HG03060 (cell line): Measurements from ENCODE around the gene AVEN.

Experiments used
- ATAC-seq: cut with Tn5 transposase; IDR thresholded peaks from one replicate; pipeline ENCODE4 v1.9.1; 2021; ENCODE audit warnings: low read depth, moderate number of reproducible peaks; ENCODE audit not compliant: unreplicated experiment

The AVEN gene

DNA sequence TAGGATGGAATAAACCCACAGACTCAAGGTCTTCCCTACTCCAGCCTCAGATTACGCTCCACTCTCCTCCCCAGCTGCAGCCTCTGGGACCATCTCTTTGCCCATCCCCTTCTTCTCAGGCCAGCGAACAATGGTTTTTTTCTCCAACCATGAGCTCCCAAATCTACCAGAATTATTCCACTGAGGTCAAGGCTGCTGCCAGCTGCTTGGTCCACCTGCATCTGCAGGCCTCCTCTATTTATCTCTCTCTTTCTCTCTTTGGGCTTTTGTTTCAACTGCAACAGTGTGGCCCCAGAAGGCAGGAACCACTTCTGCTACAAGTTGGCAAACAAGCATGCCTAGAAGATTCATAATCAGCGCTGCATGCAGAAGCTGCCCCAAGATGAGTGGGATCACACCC, 51.6 kb downstream of the AVEN start:
- no peak for ATAC-seq

- ATAC-seq: no peak
Observed at GRCh38 chr15:33985751-33986150, 53.3 kb downstream of the AVEN start.

DNA sequence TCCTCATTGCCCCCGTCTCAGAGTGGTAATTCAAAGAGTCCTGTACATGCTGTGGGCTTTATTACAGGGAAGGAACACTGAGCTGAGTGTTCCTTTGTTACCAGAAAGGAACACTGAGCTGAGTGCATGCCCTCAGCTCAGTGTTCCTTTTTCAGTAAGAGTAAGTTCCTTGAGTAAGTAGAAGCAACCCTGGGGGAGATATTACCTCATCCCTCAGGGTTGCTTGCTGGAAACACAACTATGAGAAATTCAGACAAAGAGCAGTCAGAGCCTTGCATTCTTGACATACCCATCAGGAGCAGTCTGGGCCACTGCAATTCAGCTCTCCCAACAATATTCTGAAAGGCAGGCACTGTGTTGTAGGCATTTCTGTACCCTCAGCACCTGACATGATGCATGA, 53.7 kb downstream of the AVEN start:
- no peak for ATAC-seq

DNA sequence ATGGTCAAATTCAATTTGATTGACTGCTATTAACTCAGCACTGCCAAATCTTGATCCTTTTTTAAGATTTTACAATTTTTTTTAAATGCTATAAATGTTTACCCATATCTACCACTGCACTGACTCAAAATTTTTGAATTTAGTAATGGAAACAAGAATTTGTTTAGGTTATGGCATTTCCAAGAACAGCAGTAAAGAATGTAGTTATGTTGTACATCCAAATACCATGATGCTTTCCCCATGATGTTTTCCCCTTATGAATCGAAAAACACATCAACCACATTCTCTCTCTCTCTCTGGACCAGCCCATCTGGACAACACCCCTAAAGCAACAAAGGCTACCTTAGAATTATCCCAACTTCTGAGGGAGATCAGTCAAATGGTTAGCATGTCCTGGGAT, 56.5 kb downstream of the AVEN start:
- no peak for ATAC-seq

DNA sequence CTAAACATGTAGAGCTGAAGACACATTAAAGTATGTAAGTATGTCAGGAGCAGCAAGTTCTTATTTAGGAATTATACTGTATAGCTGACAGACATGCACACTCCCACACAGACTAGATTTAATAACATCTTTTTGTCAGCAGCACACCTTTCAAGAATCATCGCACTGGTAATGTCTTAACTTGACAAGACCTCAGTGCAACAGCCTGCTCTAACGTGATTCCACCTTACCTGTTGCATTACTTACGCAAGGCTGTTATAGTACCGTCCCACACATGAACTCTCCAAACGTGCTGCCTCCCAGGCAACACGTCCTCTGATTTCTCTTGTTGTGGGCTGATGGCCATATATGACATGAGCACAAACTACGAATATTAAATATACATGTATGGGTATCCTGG, 58.8 kb downstream of the AVEN start:
- no peak for ATAC-seq

- ATAC-seq: no peak
Observed at GRCh38 chr15:33975022-33975565, 63.9 kb downstream of the AVEN start.

- ATAC-seq: no peak
Observed at GRCh38 chr15:33971811-33972210, 67.2 kb downstream of the AVEN start.

DNA sequence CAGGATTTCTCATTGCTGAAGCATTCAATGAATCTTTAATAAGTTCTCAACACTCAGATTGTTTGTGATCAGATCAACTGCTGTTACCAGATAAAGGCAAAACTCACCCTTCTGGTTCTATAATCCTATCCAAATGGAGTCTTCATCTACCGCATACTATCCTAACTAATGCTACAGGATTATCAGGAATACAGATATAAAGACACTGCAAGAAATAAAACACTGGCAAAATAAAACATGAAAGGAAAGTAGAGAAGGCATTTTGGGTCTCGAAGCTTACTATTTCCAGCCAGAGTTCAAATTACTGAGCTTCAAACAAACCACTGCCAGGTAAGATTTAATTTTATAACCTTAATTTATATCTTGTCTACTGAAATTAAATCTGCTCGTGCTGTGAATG, 70.2 kb downstream of the AVEN start:
- ATAC-seq: no peak

- ATAC-seq: no peak
Observed at GRCh38 chr15:33968224-33968623, 70.8 kb downstream of the AVEN start, which contains the start of gene CHRM5. TSS of gene CHRM5 (plus strand) at chr15:33968497. CDS start at chr15:34062718, 94,221 bp downstream.

DNA sequence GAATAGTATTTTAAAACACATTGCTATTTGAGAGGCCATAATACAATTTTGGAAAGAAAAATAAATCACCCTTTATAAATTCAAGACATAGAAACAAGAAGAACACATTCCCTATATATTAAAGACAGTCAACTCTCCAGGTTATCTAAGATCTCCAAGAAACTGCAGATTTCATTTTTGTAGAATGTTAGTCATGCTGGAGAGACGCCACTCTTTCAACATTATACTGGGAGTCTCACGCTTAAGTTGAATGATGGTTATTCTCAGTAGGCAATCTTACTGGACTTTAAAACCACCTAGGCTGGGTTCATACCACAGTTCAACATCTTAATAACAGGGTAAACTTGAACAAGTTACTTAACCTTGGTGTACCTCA, 74.4 kb downstream of the AVEN start:
- no peak for ATAC-seq

GRCh38 chr15:33963831-33964664, 75.0 kb downstream of the AVEN start:
- no peak for ATAC-seq

- no peak for ATAC-seq
Observed at GRCh38 chr15:33960549-33960935, 78.5 kb downstream of the AVEN start.

DNA sequence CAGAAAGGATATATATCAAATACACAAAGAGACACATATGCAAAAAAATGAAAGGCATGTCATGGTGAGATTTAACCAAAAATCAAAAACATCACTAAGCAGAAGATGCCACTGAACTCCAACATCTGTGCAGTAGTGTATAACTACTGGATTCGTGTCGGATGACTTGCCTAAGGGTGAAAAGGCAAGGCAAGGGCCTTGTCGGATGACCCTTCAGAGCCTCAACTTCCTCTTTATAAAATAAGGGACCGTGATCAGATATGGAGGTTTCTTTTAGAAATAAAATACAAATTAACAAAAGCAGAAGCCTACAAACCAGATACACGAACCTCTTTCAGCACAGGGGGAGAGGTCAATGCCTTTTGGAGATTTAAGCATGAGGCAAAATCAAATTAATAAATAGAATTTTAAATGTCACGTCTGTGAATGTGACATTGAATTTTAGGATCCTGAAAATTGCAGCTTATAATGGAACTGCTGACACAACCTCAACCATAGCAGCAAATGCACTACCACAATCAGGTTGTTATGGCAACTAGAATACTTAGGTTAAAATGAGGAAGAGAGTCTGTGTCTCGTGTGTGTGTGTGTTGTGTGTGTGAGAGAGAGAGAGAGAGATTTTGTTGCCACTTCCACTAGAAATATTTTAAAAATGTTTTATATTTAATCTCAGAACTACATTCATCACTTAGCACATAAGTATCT, 79.0 kb downstream of the AVEN start:
- ATAC-seq: no peak

DNA sequence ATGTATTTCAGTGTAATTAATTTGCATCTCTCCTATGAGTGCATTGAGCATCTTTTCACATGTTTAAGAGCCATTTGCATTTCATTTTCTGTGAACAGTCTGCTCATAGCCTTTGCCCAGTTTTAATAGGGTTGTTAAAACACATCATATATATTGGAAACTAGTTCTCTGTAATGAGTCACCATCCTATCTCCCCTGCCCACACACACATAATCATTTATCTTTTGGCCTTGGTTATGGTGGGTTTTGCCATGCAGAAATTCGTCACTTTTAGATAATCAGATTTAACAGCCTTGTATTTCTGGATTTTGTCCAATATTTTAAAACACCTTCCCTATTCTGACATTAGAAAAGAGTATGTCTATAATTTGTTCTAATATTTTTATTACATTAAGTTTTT, 82.6 kb downstream of the AVEN start:
- no peak for ATAC-seq

GRCh38 chr15:33955945-33956344, 83.1 kb downstream of the AVEN start:
- ATAC-seq: no peak

GRCh38 chr15:33946152-33946551, 92.9 kb downstream of the AVEN start:
- ATAC-seq: no peak

- ATAC-seq: peak; percentile 82
Observed at GRCh38 chr15:33941279-33942063, 97.5 kb downstream of the AVEN start.

DNA sequence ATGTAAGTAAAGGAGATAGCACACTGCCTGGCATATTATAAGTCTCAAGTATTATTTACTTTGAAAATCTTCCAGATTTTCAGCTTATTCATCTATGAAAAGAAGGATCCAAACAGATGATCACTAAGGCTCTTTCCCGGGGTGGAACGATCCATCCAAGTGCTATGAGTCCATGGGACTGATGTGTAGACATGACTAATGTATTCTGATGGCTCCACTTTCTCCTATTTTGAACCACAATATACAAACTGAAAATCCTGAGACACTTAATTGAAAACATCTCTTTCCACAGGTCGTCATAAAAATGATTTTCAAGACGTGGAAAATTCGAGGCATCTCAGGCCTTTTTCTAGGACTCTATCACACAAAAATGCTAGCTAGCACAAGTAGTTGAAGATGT, 104.1 kb downstream of the AVEN start:
- no peak for ATAC-seq

- no peak for ATAC-seq
Observed at GRCh38 chr15:33934396-33934795, 104.6 kb downstream of the AVEN start.

- ATAC-seq: no peak
Observed at GRCh38 chr15:33932734-33933133, 106.3 kb downstream of the AVEN start.

- no peak for ATAC-seq
Observed at GRCh38 chr15:33926260-33926659, 112.7 kb downstream of the AVEN start.
